ELF-1 (cell line): ENCODE data around the gene GATD1.

Experiments used
- DNase-seq: peaks from one replicate; pipeline ENCODE4 v3.0.0-alpha.2; 2016; ENCODE audit warnings: low read depth, low spot score

Gene GATD1

GRCh38 chr11:778976-779954, 2.0 kb upstream of the GATD1 start:
- no peak for DNase-seq

GRCh38 chr11:776561-777287, 563 bp downstream of the GATD1 start:
- DNase-seq = peak; percentile 71

- no peak for DNase-seq
These were observed 1.1 kb downstream of the GATD1 start for GRCh38 chr11:776263-776560.

DNA sequence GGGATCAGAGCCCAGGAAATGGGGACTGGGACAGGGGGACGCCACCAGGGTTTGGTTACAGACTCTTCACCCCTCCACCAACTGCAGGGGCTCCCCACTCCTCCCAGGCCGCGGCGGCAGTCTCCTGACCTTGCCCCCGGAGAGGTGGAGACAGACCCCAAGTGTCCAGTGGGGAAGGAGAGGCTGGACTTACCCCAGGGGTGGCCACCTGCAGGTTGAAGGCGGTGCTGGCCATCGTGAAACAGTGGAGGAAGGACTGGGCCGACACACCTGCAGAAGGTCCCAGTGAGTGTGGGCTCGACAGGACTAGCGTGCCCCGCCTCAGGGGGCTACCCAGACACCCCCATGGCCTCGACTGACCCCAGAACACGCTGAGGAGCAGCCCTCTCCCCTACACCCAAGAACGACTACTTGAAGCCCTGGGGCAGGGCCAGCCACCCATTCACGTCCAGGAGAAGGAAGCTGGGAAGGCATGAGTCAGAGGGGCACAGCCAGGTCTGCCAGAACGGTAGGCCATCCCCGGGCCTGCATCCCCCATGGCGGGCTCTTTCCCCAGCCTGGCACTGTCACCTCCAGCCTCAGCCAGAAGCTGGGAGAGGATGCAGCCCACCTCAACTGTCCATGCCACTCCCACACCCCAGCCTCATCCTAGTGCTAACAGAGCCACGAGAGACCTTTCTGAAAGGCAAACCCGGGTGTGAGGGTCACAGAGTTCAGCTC, 2.3 kb downstream of the GATD1 start:
- no peak for DNase-seq

DNA sequence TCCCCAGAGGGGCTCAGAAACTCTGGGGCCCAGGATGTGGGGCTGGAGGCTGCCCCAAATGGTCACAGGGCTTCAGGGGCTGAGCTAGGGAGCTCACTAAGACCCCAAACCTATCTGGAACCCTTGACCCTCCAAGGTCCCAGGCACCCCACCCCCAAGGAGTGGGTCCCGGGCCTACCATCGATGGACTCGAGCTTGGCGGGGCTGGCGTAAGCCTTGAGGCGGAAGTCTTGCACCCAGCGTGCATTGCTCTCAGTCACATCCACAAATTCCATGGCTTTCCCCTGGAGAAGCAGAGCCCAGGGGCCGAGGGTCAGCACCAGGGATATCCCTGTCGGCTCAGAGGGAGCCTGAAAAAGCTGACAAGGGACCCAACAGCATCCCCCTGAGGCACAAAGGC, 3.5 kb downstream of the GATD1 start:
- no peak for DNase-seq

DNA sequence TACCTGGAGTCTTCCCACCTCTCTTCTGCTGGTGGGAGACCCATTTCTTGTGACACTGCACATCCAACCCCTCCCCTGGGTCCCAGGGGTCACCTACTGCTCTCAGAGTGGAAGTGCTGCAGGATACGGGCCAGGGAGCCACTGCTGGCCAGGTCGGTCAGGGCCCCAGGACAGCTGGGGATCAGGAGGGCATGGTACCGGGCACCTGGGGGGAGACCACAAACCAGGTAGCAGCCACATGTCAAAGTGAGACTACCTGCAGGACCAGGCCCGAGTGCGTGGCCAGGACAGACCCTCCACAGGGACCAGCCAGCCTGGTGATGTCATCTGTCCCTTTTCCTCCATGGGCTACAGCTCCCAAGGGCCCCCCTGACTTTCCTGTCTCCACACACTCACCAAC, 3.9 kb downstream of the GATD1 start:
- no peak for DNase-seq

- no peak for DNase-seq
These were observed 4.6 kb downstream of the GATD1 start for GRCh38 chr11:772429-773390.

- DNase-seq = no peak
These were observed 5.6 kb downstream of the GATD1 start for GRCh38 chr11:771617-772204.

- no peak for DNase-seq
These were observed 6.4 kb downstream of the GATD1 start for GRCh38 chr11:770642-771616.

- no peak for DNase-seq
These were observed 7.2 kb downstream of the GATD1 start for GRCh38 chr11:769887-770641.

DNA sequence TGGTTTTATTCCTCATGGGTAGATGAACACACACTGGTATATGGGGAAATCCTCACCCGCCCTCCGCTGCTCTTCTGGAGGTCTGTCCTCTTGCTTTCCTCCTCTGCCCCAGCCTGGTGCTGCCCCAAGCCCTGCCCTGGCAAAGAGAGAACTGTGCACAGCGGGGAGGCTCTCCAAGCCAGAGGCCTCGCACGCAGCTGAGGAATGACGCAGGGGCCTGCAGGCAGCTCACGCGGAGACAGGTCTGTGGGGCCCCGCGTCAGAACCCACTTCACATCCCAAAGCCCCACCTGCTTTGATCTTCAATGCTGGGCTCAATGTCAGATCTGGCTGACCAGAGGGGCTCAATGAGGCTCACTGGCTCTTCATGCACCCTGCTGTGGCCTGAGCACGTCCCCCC, 10.0 kb downstream of the GATD1 start:
- no peak for DNase-seq

DNA sequence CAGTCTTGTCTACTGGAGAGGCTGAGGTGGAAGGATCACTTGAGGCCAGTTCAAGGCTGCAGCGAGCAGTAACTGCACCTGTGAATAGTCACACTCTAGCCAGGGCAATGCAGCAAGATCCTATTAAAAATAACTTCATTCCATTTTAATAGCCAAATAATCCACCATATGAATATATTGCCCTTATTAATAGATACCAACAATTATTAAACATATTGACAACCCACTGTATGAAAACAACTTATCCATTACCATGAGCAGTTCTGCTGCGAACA, 10.4 kb downstream of the GATD1 start:
- no peak for DNase-seq

DNA sequence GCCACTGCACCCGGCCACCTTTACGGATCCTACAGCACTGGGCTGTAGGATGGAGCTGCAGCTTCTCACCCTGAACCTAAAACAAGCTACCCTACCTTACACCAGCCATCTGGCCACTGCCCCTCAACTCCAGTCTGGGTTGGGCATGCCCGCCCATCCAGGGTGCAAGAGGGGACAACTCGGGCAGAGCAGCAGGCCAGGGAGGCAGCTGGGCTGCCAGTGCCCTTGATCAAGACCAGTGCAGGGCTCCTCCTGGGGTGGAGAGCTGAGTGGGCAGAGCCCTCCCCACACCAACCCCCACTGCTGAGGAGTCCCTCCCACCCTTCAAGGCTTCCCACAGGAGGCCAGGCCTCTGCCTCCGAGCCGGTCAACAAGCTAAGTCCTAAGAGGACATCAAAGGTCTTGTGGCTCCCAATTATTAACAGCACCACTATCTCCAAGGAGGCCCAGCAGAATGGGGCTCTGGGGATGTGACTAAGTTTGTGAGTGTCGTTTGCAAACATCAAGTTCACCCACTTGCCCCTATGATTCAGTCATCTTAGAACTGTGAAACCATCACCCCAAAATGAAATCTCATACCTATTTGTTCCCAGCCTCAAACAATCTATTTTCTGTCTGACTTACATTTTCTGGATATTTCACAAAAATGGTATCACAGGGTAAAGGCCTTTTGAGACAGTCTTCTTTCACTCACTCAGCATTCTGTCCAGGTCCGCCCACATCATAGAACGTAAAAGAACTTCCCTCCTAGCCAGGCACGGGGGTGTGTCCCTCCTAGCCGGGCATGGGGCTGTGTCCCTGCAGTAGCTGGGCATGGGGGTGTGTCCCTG, 11.0 kb downstream of the GATD1 start:
- DNase-seq = no peak

- no peak for DNase-seq
These were observed 11.5 kb downstream of the GATD1 start for GRCh38 chr11:765802-766091.

DNA sequence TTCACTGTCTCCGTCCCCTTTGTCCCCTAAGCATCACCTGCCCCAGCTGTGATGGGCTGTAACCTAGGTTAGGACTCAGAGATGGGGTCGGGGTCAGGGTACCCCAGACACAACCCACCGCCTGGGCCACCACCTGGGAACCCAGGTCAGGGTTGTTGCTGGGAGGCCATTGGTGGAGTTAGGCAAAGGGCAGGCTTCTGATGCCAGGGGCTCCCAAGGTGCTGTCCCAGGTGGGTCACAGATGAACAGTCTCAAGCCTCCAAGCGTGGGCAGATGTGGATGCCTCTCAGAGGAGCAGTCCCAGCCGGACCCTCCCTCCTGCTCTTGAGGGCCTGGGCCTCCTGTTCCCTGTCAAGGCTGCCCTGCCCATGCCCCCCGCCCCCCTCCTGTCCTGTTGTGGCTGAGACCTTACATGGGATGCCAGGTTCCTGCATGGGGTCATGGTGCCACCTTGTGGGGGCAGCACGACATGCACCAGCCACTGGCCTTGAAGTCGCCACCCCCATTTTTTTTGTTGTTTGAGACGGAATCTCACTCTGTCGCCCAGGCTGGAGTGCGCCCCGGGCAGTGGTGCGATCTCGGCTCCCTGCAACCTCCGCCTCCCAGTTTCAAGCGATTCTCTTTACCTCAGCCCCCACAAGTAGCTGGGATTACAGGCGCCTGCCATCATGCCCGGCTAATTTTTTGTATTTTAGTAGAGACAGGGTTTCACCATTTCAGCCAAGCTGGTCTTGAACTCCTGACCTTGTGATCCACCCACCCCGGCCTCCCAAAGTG, 12.1 kb downstream of the GATD1 start:
- peak; percentile 72 for DNase-seq

GRCh38 chr11:764322-765024, 12.8 kb downstream of the GATD1 start:
- DNase-seq = no peak
